Epidermal melanocyte (primary cell): ENCODE measurements around the gene NPAS3.
A peak's percentile ranks its signal among the peaks of the same experiment; 100 is the strongest.

Experiments
- DNase-seq: peaks from one replicate; pipeline ENCODE4 v3.0.0; 2011; ENCODE audit warnings: low spot score; ENCODE audit not compliant: insufficient read length

Gene NPAS3

DNA sequence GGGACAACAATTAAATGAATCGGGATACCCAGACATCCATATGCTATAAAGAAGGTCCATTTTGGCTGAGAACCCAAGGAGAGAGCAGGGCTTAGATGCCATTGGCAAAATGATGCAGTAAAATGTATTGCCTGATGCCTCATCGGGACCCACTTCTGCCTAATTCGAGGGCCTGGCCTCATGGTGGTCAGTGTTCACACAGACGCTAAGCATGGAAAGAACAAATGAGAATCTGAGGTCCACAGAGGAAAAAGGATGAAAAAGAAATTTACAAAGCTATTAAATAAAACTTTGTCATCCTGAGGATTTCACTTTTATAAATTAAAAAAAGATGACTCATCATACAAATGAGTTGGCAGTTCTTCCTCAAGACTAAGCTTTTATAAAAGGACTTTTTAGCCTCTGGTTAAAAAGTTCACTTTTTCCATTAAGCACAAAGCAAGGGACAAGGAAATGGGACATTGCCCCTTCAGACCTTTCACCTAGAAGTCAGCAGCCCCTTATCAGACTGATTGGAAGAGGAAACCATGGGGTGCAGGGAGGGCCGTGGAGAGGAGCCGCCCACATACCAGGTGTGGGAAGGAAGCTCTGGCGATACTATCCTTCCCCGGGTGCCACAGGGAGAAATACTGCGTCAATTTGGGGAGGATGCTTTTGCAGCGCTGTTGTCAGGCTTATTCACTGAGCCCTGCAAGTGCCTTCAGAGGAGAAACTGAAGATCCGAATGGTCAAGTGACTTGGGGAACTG lies 836.2 kb downstream of the NPAS3 start:
- DNase-seq = no peak

DNA sequence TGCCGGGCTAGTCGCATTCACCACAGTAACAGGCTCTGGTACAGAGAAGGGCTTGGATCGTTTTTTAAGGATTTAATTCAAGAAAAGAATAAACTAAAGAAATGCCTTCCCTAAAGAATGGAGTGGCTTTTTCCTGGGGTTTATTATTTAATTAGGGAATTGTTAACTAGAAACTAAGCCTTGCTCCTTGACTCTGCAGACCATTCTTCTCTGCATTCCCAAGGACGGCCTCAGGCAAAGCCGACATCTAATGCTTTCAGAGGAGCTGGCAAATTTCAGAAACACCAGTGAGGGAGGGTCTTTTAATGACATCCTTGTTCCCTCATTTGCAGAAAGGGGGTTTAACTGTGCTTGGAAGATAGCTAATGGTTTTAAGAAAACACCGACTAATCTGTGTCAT lies 838.2 kb downstream of the NPAS3 start:
- no peak for DNase-seq

DNA sequence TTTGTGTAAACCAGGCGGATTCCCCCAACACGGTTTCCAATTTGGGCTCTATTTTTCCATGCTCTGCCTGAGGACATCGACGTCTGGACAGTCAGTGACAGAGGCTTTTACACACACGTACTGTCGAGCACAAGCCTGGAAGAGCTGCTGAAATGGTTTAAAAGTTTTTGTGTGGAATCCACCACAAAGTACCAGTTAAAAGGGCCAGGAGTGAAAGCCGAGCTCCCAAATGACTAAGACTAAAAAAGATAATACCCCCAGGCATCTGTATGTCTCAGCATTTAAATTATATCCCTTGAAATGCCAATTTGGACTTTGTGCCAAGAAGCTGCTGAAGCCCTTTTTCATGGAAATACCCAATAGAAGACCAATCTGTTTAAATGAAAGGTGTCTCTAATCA lies 839.0 kb downstream of the NPAS3 start:
- DNase-seq = no peak

DNA sequence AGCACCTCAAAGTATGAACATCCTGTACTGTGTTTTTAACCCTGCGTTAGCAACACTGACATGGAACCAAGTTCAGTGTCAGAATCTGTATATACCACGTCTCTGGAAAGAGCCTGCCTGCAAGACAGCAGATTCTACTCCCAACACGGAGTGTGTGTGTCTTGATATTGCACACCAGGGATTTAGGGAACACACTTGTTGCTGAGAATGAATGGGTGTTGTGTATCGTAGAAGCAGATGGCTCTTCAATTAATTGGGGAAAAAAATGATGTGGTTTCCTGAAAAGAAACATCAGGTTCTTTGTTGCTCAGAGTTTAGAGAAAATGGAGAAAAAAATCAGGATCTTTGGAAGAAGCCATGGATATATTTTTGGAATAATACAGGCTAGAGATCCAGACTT lies 841.4 kb downstream of the NPAS3 start:
- DNase-seq = no peak

DNA sequence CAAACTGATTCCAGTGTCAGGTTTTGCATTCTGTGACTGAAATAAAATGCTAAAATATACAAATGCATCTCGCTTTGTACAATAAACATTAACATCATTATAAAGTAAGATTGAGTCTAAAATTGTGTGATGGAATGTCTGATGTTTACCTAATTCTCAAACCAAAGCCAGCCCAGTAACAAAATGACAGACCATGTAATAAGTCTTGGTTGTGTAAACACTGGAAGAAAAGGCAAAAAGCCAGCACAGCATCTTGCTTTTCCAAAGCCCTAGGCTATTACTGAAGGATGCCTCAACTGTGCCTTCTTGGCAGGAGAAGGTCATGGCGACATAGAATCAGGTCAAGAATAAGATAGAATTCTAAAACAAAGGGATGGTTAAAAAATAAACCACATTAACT lies 842.6 kb downstream of the NPAS3 start:
- DNase-seq = no peak

DNA sequence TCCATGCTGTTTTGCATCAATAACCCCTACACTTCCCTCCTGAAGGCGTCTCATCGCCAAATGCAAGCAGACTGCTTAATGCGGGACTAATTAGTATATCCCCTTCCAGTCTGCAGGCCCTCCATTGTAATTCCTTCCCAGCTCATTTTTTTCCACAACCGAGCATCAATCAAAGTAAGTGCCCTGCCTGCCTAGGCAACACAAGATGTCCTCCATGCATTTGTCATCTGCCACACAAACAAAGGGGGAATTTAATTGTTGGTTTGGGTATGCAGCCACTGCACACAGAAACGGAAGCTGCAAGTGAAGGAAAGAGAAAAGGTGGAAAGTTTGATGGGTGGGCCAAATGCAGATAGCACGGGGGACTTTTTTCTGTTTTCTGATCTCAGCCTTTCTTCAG lies 844.2 kb downstream of the NPAS3 start:
- no peak for DNase-seq

DNA sequence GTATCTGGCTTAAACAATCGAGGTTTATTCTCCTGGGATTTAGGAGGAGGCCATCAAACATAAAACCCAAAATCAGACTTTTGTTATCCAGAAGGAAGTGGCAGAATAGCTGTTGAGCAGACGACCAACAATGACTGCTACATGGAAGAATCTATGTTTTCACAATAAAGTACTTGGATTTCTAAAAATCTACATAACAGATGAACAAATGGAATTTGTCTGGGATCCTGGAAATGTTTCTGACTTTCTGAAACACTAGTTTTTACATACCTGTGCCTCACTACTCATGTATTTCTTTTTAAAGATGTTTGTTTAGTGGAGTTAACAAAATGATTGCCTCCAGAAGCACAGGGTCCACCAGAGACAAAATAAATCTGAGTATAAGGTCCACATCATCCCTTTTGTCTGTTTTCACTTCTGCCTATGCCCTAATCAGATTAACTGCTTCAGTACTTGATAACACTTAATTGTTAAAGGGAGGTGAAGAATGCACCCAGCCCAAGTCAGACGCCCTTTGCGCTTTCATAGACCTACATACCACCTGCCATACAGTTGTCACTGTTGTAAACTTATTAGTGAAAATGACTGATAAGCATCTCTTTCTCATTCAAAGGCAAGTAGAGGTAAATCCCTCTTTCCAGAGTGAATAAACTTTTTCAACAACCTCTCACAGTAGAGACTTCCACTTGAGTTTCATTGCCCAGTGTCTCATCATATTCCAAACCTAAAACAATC lies 847.6 kb downstream of the NPAS3 start:
- no peak for DNase-seq

DNA sequence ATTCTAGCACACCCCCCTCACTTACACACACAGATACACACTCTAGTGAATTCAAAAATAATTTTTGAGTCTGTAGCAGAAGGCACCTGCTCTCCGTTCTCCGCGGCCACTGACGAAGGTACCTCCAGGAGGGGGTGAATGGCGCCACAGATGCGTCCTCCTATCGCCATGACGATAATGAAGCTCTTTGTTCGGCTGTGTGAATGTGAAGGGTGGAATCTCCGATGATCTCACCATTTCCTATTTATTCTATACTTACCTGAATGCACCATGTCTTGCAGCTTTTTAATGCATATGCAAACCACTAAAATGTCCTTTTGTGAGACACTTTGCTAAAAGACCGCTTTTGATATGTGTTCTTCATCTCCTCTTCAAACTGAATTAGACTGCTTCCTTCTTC lies 849.5 kb downstream of the NPAS3 start:
- DNase-seq = no peak

DNA sequence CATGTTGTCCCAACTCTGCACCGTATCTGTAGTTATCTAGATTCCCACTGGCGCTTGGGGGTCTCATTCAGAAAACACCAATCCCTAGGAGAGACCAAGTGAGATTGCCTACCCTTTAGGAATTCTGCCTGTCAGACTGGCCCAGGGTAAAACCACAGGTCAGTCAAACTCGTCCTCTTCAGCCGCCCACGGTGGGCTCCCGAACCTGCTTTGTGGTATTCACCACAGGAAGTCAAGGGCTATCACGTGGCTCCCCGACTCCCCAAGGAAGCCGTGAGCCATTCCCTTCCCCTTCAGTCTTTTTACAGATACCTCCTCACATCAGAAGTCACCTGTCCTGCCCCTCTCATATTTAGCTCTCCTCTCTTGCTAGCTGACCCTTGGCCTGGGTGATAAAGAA lies 852.3 kb downstream of the NPAS3 start:
- DNase-seq = no peak

DNA sequence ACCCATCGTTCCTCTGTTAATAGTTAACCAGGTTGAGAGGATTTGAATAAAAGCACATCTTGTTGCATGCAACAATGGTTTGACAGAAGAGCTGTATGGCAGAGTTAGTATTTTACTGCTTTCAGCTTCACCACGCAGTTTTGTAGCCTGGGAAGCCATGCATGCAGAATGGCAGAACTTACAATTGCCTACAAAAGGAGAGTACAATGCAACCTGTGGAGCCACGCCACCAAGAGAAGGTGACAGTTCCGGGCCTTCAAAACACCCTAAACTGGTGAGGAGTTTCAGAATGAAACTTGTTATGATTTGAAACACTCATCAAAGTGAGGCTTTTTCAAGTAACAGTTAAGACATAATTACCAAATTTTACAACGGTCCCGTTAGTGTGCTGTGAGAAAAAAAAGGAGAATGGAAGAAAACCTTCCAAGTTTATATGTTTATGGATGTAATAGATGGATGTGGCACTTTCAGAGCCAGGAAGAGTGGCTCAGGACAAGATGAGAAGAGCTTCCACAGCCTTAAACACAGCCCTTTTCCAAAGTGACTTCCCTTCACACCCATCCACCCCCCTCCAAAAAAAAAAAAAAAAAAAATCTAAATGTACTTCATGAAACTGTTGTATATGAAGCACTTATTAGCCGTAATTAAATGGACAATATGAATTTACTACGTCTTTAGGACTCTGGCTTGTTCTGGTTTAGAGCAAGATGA lies 853.5 kb downstream of the NPAS3 start:
- DNase-seq = no peak

DNA sequence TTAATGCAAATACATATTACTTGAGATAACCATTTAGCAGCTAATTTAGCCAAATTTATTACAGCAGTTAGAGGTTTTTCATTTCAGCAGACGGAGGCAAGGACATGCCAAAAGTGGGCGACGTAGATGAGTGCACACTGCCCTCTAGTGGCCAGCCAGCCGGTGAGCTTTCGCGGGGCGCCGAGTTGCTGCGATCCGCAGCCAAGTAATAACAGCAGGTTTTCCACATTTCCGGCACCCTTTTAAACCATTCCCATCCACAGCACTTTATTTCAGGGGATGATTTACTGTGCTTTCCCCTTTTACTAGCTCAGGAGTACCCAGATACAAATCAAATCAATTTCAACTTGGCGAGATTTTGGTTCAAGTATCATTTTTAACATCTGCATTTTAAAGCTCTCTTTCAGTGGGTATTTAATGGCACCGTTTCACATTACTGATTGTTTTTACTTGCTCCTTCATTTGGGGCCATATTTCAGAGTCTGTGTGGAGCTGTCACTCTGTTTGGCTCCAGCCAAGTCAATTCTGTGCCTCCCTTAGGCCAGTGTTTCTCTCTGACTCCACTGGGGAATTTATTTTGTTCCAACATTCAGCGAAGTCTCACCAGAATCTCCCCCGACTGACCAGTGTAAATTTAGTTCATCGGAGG lies 854.2 kb downstream of the NPAS3 start:
- DNase-seq = peak; percentile 77

DNA sequence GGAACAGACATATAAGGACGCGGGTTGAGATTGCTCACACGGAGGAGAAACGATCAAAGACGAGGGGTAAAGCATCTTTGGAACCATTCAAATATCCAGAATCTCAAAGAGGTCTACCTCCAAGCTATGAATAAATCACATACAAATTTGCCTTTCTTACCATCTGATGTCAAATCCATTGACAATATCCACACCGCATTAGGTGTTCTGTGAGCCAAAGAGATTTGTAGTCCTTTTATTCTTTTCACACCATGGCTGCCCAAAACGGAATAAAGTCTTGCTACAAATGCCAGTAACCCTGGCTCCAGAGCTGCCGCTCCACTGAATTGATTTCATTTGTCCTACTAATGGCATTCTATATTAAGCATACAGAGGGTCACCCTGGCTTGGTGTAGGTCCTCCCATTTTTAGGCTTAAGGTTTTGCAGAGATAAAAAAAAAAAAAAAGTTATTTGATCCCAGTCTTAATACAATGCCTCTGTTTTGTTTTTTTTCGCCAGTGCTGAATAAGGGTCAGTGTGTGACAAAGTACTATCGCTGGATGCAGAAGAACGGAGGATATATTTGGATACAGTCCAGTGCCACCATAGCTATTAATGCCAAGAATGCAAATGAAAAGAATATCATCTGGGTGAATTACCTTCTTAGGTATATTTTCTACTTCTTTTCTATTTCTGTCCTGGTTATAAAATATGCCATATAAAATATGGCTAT lies 854.9 kb downstream of the NPAS3 start:
- DNase-seq = no peak

DNA sequence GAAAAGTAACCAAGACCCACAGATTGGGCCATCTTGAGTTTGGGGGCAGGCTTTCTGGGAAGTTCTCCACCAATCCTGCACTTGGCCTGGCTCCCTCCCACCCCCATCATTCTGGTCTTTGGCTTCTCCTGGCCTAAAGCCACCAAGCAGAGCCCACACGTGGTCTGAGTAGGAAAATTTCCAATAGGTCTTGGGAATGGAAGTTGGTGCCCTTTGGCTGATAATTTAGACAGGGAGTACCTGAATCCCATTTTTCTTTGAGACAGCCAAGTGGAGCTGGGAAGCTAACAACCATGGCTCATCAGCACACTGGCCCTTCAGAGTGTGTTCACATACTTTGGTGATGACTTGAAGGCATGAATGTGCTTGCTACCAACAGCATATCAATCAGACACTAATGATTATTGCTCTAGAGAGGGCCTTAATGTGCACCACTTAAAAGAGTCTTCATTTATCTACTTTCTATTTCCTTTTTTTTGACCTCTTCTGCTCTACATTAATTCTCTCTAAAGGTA lies 856.2 kb downstream of the NPAS3 start:
- DNase-seq = no peak

DNA sequence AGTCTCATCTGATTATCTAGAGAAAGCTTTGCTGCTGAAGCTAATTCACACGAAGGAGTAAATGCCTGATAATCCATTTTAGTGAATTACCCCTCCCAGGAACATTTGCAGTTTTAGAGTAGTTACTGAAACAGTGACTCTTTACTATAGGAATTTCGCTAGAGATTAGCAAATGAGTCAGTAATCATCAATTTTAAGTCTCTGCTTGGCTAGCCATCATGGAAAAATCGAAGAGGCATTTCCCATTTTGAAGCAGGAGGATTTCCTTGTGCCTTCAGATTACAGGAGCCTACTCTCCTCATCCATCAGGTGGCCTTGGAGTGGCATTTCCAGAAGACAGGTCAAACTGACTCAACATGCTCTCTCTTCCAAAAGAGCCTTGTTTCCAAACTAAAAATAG lies 857.7 kb downstream of the NPAS3 start:
- DNase-seq = no peak

DNA sequence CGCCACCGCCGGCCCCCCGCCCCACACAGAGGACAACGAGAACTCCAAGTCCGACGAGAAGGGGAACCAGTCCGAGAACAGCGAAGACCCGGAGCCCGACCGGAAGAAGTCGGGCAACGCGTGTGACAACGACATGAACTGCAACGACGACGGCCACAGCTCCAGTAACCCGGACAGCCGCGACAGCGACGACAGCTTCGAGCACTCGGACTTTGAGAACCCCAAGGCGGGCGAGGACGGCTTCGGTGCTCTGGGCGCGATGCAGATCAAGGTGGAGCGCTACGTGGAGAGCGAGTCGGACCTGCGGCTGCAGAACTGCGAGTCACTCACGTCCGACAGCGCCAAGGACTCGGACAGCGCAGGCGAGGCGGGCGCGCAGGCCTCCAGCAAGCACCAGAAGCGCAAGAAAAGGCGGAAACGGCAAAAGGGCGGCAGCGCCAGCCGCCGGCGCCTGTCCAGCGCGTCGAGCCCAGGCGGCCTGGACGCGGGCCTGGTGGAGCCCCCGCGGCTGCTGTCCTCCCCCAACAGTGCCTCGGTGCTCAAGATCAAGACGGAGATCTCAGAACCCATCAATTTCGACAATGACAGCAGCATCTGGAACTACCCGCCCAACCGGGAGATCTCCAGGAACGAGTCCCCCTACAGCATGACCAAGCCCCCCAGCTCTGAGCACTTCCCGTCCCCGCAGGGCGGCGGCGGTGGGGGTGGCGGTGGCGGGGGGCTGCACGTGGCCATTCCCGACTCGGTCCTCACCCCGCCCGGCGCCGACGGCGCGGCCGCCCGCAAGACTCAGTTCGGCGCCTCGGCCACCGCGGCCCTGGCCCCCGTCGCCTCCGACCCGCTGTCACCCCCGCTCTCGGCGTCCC lies 861.3 kb downstream of the NPAS3 start:
- DNase-seq = no peak

DNA sequence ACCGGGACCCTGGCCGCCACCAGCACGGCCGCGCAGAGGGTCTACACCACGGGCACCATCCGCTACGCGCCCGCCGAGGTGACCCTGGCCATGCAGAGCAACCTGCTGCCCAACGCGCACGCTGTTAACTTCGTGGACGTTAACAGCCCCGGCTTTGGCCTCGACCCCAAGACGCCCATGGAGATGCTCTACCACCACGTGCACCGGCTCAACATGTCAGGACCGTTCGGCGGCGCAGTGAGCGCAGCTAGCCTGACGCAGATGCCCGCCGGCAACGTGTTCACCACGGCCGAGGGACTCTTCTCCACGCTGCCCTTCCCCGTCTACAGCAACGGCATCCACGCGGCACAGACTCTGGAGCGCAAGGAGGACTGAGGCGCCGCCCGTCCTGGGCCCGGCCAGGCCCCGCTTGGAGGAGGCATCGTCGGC lies 862.1 kb downstream of the NPAS3 start:
- DNase-seq = no peak

DNA sequence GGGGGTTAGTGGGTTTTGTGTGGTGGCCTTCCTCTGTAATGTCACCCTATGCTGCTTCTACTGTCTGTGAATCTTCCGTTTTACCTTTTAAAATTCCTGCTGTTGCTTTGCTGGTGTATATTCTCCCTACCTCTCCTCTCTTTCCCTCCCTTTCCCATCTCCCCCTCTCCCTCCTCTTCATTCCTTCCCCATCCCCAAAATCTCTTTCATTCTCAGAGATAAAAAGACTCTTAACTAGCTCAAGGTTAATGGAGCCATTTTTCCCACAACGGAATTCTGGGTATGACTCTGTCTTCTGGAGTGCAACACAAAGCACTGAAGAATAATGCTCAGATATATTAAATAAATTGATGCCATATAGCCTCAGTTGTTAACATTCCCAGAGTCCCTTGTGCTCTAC lies 864.1 kb downstream of the NPAS3 start:
- DNase-seq = no peak

DNA sequence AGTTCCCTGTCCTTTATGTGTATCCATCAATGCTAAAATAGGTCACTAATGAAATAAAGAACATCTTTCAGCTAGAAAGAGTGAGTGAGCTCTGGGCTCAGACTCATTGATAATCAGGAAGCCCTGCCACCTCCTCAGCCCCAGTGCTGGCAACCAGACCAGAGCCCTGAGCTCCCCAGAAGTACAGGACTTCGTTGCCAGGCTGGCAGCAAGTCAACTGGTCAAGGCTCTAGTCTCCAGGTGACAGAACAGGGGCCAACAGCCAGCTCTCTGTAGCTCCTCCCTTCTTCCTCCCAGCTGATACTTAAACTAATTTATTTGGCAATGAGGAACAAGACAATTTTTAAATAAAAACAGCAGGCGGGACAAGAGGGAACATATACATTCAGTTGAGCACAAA lies 866.9 kb downstream of the NPAS3 start:
- DNase-seq = no peak

DNA sequence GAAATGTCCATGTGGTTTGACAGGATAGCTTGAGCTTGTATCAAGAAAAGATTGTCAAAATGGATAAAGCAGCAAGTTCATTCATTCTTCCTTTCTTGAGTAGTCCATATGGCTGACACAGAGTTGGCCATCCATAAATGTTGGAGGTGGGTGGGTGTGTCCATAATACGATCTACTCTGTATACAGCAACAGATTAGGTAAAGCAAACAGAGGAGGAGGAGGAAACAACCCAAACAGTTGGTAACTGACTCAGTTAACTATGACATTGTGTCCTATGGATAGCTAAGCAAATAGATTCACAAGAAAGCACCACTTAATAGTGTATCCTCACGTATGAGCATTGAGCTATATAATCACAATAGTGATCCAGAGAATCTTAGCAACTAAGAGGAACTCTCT lies 868.2 kb downstream of the NPAS3 start:
- no peak for DNase-seq

DNA sequence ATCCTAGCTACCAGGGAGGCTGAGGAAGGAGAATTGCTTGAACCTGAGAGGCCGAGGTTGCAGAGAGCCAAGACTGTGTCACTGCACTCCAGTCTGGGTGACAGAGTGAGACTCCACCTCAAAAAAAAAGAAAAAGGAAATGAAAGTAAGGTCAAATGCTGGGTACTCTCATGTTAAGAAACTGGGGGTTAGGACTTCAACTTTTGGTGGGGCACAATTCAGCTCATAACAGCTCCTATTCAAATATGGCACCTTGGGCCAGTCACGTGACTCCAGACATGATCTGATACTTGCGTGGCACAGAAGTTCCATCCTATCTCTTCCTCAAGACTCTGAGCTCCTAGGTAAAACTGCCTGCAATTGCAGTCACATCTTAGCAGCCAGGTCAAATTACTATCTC lies 869.5 kb downstream of the NPAS3 start:
- DNase-seq = no peak
